ENCODE measurements around the gene ANXA4.
A peak's percentile ranks its signal among the peaks of the same experiment; 100 is the strongest.

The ANXA4 gene

GRCh38 chr2:69741575-69742321 lies at the start of gene ANXA4:
Gene ANXA4, plus strand, starts transcription at chr2:69742134. Its CDS starts 39,432 bp downstream, at chr2:69781566.
- Histone ChIP-seq H3K36me3 (ENCODE audit: control insufficient read depth, insufficient read depth, low read length) (no peaks in the 10 kb centered on the region), H3K27ac (ENCODE audit: low read depth, low read length) (peak within 1 kb of the TSS; percentile 57; the same call in 1 of the 2 replicates), H3K9me3 (ENCODE audit: control insufficient read depth, insufficient read depth, low read depth, low read length) (no peaks in the 10 kb centered on the region), H3K9ac (ENCODE audit: low read length) (peak within 1 kb of the TSS; percentile 70), H3K27me3 (ENCODE audit: control insufficient read depth, insufficient read depth, low read length) (peaks cover 9% of the 10 kb centered on the region), H3K4me1 (ENCODE audit: control insufficient read depth, insufficient read depth, low read length) (peaks cover 13% of the 10 kb centered on the region), H3K4me3 (ENCODE audit: low read depth, low read length) (peak within 1 kb of the TSS; percentile 65)

DNA sequence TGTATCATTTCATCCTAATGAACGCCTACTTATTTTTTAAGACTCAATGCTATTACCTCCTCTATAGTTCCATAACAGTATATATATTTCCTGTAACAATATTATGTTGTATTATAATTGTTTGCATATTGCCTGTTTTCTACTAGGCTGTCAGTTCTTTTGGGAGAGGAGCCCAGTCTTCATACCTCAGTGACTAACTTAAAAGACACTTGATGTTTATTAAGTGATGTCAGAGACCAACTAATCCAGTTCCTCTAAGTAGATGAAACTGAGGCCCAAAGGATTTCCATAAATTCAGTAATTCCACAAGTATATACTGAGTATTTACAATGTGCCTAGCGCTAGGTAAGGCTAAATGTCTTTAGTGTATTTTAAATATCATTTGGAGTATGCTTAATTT lies 49.5 kb upstream of the ANXA4 start:
- Histone ChIP-seq H3K27me3 (ENCODE audit: control insufficient read depth, insufficient read depth, low read length) (no peaks in the 10 kb centered on the region), H3K36me3 (ENCODE audit: control insufficient read depth, insufficient read depth, low read length) (no peaks in the 10 kb centered on the region), H3K9ac (ENCODE audit: low read length) (no peak overlapping the region), H3K27ac (ENCODE audit: low read depth, low read length) (no peak overlapping the region), H3K4me3 (ENCODE audit: low read depth, low read length) (no peak overlapping the region), H3K9me3 (ENCODE audit: control insufficient read depth, insufficient read depth, low read depth, low read length) (no peaks in the 10 kb centered on the region), H3K4me1 (ENCODE audit: control insufficient read depth, insufficient read depth, low read length) (no peaks in the 10 kb centered on the region; the same call in 1 of the 2 replicates)

DNA sequence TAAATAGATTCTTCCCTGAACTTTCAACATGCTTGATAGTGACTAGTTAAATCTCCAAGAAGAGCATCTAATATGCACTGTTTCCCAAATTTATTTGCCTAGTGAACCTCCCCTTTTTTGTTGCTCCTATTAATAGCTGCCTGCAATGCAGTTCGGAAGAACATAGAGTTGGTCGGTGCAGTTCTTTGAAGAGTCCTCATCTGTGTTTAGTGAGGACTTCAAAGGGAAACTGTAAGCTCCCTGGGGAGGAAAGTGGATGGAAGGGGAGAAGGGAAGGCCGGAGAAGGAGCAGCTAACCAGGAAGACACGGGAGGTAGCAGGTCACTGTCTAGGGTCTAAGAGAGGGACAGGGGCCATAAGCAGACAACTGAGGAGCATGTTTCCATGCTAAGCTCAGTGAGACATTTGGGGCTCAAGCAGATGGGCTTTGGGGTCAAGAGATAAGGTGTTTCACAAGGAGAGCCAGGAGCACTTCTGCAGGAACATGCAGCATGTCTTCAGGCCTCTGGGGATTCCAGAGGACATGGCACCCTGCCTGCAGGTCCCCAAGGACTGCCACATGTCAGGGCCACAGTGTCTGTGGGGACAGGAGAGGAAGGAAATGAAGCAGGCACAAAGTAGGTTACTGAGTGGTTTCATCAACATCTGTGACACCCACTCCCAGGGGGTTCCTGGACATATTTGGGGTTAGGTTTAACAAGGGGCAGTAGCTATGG lies 48.7 kb upstream of the ANXA4 start:
- no peak overlapping the region for H3K4me3 ChIP-seq (ENCODE audit: low read depth, low read length)
- no peaks in the 10 kb centered on the region for H3K27me3 ChIP-seq (ENCODE audit: control insufficient read depth, insufficient read depth, low read length)
- H3K4me1 ChIP-seq (ENCODE audit: control insufficient read depth, insufficient read depth, low read length), result no peaks in the 10 kb centered on the region; the same call in 1 of the 2 replicates
- H3K36me3 ChIP-seq (ENCODE audit: control insufficient read depth, insufficient read depth, low read length), result no peaks in the 10 kb centered on the region
- H3K9me3 ChIP-seq (ENCODE audit: control insufficient read depth, insufficient read depth, low read depth, low read length), result no peaks in the 10 kb centered on the region
- no peak overlapping the region for H3K27ac ChIP-seq (ENCODE audit: low read depth, low read length)
- no peak overlapping the region for H3K9ac ChIP-seq (ENCODE audit: low read length)

GRCh38 chr2:69693775-69694450 lies 48.0 kb upstream of the ANXA4 start:
- H3K4me1 ChIP-seq (ENCODE audit: control insufficient read depth, insufficient read depth, low read length), result no peaks in the 10 kb centered on the region; the same call in 1 of the 2 replicates
- H3K9ac ChIP-seq (ENCODE audit: low read length), result no peak overlapping the region
- no peaks in the 10 kb centered on the region for H3K27me3 ChIP-seq (ENCODE audit: control insufficient read depth, insufficient read depth, low read length)
- no peaks in the 10 kb centered on the region for H3K36me3 ChIP-seq (ENCODE audit: control insufficient read depth, insufficient read depth, low read length)
- H3K9me3 ChIP-seq (ENCODE audit: control insufficient read depth, insufficient read depth, low read depth, low read length), result no peaks in the 10 kb centered on the region
- no peak overlapping the region for H3K4me3 ChIP-seq (ENCODE audit: low read depth, low read length)
- no peak overlapping the region for H3K27ac ChIP-seq (ENCODE audit: low read depth, low read length)

DNA sequence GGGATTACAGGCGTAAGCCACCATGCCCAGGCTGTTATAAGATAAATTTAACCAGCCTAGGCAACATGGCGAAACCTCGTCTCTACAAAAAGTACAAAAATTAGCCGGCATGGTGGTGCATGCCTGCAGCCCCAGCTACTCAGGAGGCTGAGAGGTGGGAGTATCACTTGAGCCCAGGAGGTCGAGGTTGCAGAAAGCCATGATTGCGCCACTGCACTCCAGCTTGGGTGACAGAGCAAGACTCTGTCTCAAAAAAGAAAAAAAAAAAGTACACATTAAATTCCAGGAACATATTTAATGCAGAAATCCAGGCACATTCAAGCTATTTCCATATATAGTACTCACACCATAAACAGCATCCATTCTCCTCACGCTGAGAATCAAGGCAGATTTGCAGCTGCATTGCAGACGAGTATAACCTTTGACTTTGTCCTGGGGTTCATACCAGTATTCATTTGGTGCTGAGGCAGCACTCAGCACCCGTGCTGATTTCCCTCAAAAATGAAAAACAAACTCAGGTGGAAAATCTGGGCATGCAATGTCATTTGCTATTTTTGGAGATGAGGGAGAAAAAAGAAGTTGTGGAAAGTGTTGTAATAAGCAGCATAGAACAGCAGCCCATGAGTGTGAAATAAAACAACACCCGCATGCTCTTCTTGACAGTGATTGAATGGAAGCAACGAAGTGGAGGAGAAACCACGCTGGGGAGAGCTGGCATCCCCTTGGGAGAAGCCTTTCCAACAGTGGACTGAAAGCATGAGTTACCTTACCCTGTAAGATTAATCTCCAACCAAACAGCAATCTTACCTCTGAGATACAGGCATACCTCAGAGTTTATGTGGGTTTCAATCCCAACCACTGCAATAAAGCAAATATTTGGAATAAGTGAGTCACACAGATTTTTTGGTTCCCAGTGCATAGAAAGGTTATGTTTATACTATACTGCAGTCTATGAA lies 46.8 kb upstream of the ANXA4 start:
- Histone ChIP-seq H3K27me3 (ENCODE audit: control insufficient read depth, insufficient read depth, low read length) (no peaks in the 10 kb centered on the region), H3K4me3 (ENCODE audit: low read depth, low read length) (no peak overlapping the region), H3K27ac (ENCODE audit: low read depth, low read length) (no peak overlapping the region), H3K36me3 (ENCODE audit: control insufficient read depth, insufficient read depth, low read length) (no peaks in the 10 kb centered on the region), H3K4me1 (ENCODE audit: control insufficient read depth, insufficient read depth, low read length) (no peaks in the 10 kb centered on the region; the same call in 1 of the 2 replicates), H3K9ac (ENCODE audit: low read length) (no peak overlapping the region), H3K9me3 (ENCODE audit: control insufficient read depth, insufficient read depth, low read depth, low read length) (no peaks in the 10 kb centered on the region)

GRCh38 chr2:69695850-69696216 lies 46.1 kb upstream of the ANXA4 start:
- Histone ChIP-seq H3K9me3 (ENCODE audit: control insufficient read depth, insufficient read depth, low read depth, low read length) (no peaks in the 10 kb centered on the region), H3K27ac (ENCODE audit: low read depth, low read length) (no peak overlapping the region), H3K36me3 (ENCODE audit: control insufficient read depth, insufficient read depth, low read length) (no peaks in the 10 kb centered on the region), H3K4me1 (ENCODE audit: control insufficient read depth, insufficient read depth, low read length) (no peaks in the 10 kb centered on the region; the same call in 1 of the 2 replicates), H3K4me3 (ENCODE audit: low read depth, low read length) (no peak overlapping the region), H3K9ac (ENCODE audit: low read length) (no peak overlapping the region), H3K27me3 (ENCODE audit: control insufficient read depth, insufficient read depth, low read length) (no peaks in the 10 kb centered on the region)

DNA sequence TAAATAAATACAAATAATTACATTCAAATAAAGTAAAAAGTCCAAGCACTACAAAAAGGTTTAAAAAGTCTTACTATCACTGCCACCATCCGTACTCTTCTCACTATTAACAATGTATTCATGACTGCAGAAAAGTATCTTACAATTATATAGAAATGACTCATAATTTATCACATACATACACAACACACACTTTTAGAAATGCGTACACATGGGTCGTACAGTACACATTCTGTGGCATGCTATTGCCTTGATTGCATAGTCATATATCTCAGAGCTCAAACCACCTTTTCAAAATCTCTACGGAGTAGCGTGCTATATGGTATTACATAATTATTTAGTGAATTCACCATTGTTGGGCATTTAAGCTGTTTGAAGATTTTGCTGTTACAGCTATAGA lies 41.6 kb upstream of the ANXA4 start:
- no peaks in the 10 kb centered on the region for H3K9me3 ChIP-seq (ENCODE audit: control insufficient read depth, insufficient read depth, low read depth, low read length)
- no peak overlapping the region for H3K9ac ChIP-seq (ENCODE audit: low read length)
- H3K27me3 ChIP-seq (ENCODE audit: control insufficient read depth, insufficient read depth, low read length), result no peaks in the 10 kb centered on the region
- H3K4me3 ChIP-seq (ENCODE audit: low read depth, low read length), result no peak overlapping the region
- no peaks in the 10 kb centered on the region for H3K36me3 ChIP-seq (ENCODE audit: control insufficient read depth, insufficient read depth, low read length)
- no peak overlapping the region for H3K27ac ChIP-seq (ENCODE audit: low read depth, low read length)
- no peaks in the 10 kb centered on the region for H3K4me1 ChIP-seq (ENCODE audit: control insufficient read depth, insufficient read depth, low read length)

DNA sequence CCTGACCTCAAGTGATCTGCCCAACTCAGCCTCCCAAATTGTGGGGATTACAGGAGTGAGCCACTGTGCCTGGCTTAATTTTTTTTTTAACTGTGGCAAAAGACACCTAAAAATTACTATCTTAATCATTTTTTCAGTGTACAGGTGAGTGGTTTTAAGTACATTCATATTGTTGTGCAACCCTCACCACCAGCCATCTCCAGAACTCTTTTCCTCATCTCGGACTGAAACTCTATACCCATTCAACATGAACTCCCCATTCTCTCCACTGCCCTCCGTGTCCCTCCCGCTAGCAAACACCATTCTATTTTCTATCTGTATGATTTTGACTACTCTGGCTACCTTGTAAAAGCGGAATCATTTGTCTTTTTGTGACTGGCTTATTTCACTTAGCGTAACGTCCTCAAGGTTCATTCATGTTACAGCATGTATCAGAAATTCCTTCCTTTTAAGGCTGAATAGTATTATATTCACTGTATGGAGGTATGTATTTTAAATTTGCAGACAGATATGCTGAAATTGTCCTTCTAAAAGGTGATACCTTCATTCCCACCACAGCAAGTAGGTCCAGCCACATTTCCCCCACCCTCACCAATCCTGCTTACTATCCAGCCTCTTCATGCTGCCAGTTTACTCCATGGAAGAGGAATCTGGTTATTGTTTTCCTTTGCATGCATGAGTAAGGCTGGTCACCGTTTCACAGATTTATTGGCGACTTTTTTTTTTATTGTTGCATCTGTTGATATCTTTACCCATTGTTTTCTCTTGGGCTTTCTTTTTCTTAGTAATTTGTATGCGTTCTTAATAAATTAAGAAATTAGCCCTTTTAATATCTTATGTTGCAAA lies 40.6 kb upstream of the ANXA4 start:
- H3K4me3 ChIP-seq (ENCODE audit: low read depth, low read length), result no peak overlapping the region
- H3K27me3 ChIP-seq (ENCODE audit: control insufficient read depth, insufficient read depth, low read length), result no peaks in the 10 kb centered on the region
- H3K9ac ChIP-seq (ENCODE audit: low read length), result no peak overlapping the region
- no peaks in the 10 kb centered on the region for H3K36me3 ChIP-seq (ENCODE audit: control insufficient read depth, insufficient read depth, low read length)
- H3K27ac ChIP-seq (ENCODE audit: low read depth, low read length), result no peak overlapping the region
- H3K9me3 ChIP-seq (ENCODE audit: control insufficient read depth, insufficient read depth, low read depth, low read length), result no peaks in the 10 kb centered on the region
- H3K4me1 ChIP-seq (ENCODE audit: control insufficient read depth, insufficient read depth, low read length), result no peaks in the 10 kb centered on the region

DNA sequence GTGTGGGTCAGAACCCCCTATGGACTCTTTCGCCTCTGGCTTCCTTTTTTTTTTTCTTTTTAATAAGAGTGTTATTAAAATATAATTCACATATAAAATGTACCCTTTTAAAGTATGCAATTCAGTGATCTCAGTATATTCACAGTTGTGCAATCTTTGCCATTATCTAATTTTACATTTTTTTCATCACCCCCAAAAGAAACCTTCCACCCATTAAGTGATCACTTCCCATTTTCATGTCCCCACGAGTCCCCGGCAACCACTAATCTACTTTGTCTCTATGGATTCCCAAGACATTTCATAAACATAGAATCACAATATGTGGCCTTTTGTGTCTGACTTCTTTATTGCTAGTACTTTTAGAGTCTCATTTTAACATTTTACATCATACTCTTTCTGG lies 38.7 kb upstream of the ANXA4 start:
- Histone ChIP-seq H3K4me1 (ENCODE audit: control insufficient read depth, insufficient read depth, low read length) (no peaks in the 10 kb centered on the region), H3K27ac (ENCODE audit: low read depth, low read length) (no peak overlapping the region), H3K4me3 (ENCODE audit: low read depth, low read length) (no peak overlapping the region), H3K9me3 (ENCODE audit: control insufficient read depth, insufficient read depth, low read depth, low read length) (no peaks in the 10 kb centered on the region), H3K9ac (ENCODE audit: low read length) (no peak overlapping the region), H3K36me3 (ENCODE audit: control insufficient read depth, insufficient read depth, low read length) (no peaks in the 10 kb centered on the region), H3K27me3 (ENCODE audit: control insufficient read depth, insufficient read depth, low read length) (no peaks in the 10 kb centered on the region)

- peaks cover 3% of the 10 kb centered on the region for H3K4me1 ChIP-seq (ENCODE audit: control insufficient read depth, insufficient read depth, low read length)
- H3K27me3 ChIP-seq (ENCODE audit: control insufficient read depth, insufficient read depth, low read length), result no peaks in the 10 kb centered on the region
- no peak overlapping the region for H3K27ac ChIP-seq (ENCODE audit: low read depth, low read length)
- no peak overlapping the region for H3K9ac ChIP-seq (ENCODE audit: low read length)
- no peaks in the 10 kb centered on the region for H3K9me3 ChIP-seq (ENCODE audit: control insufficient read depth, insufficient read depth, low read depth, low read length)
- no peak overlapping the region for H3K4me3 ChIP-seq (ENCODE audit: low read depth, low read length)
- H3K36me3 ChIP-seq (ENCODE audit: control insufficient read depth, insufficient read depth, low read length), result no peaks in the 10 kb centered on the region
Observed at GRCh38 chr2:69704446-69704845, 37.5 kb upstream of the ANXA4 start.
